Sigmoid colon (tissue), 4 donors: Measurements from ENCODE around the gene PIGO.

Experiments
- CTCF ChIP-seq, 4 experiments: fragments of 450-650 bp in 3 of 4; fragments of 200-600 bp in 1 of 4; IDR thresholded peaks; one replicate each; pipeline ENCODE4 v1.5.1; 2016 to 2019; ENCODE audit warnings: antibody characterized with exemption in 4 of 4, mild to moderate bottlenecking in 3 of 4, moderate library complexity in 2 of 4
- POLR2A ChIP-seq, 2 donors: fragments of 450-650 bp; IDR thresholded peaks; one replicate each; pipeline ENCODE4 v1.6.1; 2016; ENCODE audit warnings: antibody characterized with exemption in 2 of 2, mild to moderate bottlenecking in 2 of 2, moderate library complexity in 2 of 2
- POLR2AphosphoS5 ChIP-seq, 4 donors: sonication (generic); formaldehyde crosslinking; IDR thresholded peaks; one replicate each; pipeline ENCODE4 v1.6.1; 2017; ENCODE audit warnings: antibody characterized with exemption in 4 of 4

GRCh38 chr9:35042081-35042604 lies 54.2 kb downstream of the PIGO start:
- no peak for TF ChIP-seq CTCF (IDR thresholded peaks at IDR 0.05)
- TF ChIP-seq POLR2AphosphoS5 (IDR thresholded peaks at IDR 0.05), result peak in 1 of 4 donors; percentile 4
- TF ChIP-seq POLR2A (IDR thresholded peaks at IDR 0.05), result no peak
